HFF-Myc (cell line): ENCODE results near the gene AICDA.
"Not testable (repeated sequence)": the region's sequence is repeated elsewhere in the genome, so short reads cannot be mapped to it uniquely, and the experiment has no call there.

Experiments used
- DNase-seq: peaks from one replicate; pipeline ENCODE4 v3.0.0-alpha.2; 2011; ENCODE audit warnings: low read depth; ENCODE audit errors: extremely low read depth
- H3K4me3 ChIP-seq: replicated peaks from 2 replicates; pipeline ENCODE4 v1.5.1; 2011; ENCODE audit warnings: low read depth, mild to moderate bottlenecking, control low read depth, low read length
- TF ChIP-seq, protein P1 (sequence below): IDR thresholded peaks from 2 replicates; pipeline ENCODE4 v1.5.1; 2012; ENCODE audit warnings: mild to moderate bottlenecking, low read depth, low read length, control low read depth; ENCODE audit errors: missing control alignments

Gene AICDA

DNA sequence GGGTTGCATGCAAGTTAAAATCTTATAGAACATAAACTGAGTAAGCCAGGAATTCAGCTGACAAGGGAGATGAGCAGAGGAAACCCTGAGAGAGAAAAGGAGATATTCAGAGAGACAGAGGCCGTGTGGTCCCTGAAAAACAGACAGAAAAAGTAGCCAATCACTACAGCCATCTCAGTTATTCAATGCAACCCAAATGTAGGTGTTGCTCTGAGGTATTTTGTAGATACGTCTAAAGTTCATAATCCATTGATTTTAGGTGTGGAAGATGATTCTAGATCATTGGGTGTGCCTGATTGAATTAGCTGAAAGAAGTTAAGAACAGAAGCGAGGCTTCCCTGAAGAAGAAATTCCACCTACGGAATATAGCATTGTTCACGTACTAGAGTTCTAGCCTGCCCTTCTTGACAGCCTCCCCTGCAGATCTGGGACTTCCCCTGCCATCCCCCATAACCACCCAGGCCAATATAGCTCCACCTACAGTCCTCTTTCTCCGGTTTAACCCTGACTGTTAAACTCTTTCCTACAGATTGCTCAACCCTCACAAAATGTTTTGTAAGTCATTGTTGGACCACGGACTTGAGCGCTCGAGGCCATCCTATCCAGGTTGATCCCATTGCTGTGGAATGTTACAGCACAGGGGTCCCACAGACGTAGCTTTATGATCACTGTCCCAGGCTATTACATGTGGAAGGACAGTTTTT lies 21.7 kb downstream of the AICDA start:
- no peak overlapping the region for H3K4me3 ChIP-seq
- no peak for DNase-seq
- TF ChIP-seq, protein P1, sequence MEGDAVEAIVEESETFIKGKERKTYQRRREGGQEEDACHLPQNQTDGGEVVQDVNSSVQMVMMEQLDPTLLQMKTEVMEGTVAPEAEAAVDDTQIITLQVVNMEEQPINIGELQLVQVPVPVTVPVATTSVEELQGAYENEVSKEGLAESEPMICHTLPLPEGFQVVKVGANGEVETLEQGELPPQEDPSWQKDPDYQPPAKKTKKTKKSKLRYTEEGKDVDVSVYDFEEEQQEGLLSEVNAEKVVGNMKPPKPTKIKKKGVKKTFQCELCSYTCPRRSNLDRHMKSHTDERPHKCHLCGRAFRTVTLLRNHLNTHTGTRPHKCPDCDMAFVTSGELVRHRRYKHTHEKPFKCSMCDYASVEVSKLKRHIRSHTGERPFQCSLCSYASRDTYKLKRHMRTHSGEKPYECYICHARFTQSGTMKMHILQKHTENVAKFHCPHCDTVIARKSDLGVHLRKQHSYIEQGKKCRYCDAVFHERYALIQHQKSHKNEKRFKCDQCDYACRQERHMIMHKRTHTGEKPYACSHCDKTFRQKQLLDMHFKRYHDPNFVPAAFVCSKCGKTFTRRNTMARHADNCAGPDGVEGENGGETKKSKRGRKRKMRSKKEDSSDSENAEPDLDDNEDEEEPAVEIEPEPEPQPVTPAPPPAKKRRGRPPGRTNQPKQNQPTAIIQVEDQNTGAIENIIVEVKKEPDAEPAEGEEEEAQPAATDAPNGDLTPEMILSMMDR, result no peak

DNA sequence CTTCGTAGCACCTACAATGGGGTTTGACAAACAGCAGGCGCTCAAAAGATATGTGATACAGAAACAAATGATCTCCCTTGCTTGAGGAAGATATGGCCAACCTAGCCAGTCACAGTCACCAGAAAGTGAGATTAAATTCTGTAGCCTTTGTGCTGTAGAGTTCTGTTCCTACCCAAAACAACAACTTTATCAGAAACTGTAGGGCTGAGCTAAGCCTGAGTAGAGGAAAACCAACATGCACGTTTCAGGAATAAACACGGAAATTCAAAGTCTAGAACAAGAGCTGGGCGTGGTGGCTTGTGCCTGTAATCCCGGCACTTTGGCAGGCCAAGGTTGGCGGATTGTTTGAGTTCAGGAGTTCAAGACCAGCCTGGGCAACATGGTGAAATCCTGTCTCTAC lies 23.0 kb downstream of the AICDA start:
- TF ChIP-seq, protein P1, result no peak
- H3K4me3 ChIP-seq, result no peak overlapping the region
- DNase-seq, result no peak

DNA sequence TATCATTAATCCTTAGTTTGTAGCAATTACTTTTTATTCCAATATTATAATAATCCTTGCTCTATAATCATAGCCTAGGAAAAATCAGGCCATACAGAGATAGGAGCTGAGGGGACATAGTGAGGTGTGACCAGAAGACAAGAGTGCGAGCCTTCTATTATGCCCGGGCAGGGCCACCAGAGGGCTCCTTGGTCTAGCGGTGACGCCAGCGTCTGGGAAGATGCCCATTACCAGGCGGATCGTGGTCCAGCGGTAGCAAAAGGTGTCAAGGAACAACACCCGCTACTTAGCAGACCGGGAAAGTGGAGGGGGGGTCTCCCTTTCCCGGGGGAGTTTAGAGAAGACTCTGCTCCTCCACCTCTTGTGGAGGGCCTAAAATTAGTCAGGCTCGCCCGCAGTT lies 28.2 kb downstream of the AICDA start:
- DNase-seq, H3K4me3 ChIP-seq: not testable (repeated sequence)

DNA sequence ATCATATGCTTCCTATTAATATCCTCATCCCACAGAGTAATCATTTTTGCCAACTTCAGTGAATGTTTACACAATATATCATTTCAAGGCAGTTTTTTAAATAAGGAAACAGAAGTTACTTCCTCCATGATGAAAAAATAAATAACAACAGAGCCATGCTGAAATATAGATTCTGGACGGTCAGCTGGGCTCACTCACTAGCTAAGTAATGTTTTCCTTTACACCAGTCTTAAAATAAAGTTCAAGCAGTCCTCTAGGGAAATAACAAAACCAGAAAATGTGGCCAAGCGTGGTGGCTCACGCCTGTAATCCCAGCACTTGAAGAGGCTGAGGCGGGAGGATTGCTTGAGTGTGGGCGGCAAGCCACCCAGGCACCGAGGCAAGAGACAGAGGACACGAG lies 28.7 kb downstream of the AICDA start:
- no peak overlapping the region for H3K4me3 ChIP-seq
- no peak for DNase-seq
- TF ChIP-seq, protein P1, result no peak

DNA sequence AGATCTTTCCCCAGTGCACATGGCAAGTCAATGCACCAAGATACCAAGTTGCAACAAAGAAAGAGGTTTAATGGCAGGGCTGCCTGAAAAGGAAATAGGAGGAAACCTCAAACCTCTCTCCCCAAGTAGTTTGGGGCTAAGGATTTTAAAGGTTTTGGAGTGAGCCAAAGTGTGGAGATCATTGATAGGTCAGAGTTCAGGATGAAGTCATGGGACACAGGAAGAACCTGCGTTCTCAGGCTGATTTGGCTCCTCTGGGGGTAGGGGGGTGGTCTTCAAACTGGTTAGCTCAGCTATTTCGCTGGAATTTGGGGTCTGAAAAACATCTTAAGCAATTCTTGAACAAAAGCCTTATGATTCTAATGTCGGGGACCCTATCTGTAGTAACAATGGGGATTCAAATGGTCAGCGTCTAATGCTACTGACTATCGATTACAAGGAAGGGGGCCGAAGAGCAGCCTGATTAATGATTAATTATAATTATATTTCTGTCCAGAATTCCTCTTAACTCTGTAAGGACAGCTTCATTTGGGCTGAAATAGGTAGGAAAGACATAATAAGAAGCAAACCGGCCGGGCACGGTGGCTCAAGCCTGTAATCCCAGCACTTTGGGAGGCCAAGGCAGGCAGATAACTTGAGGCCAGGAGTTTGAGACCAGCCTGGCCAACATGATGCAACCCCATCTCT lies 31.4 kb downstream of the AICDA start:
- no peak overlapping the region for H3K4me3 ChIP-seq
- DNase-seq, result no peak
- TF ChIP-seq, protein P1, result no peak

DNA sequence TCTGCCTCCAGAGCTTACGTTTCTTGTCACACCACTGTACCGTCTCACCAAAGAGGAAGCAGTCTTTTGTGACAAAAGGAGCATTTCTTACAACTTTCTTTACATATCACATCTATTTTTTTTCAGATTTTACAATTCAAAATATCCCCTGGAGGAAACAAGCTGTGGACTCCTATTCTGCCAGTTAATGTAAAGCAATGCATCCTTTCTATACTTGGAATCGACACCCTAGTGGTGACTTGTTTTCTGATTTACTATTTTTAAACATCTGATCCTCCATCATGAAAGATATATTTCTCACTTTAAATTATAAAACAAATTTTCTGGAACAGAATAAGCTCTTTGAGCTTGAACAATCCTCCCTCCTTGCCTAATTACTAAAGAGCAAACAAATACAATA lies 34.8 kb downstream of the AICDA start:
- H3K4me3 ChIP-seq, result no peak overlapping the region
- no peak for DNase-seq
- TF ChIP-seq, protein P1, result no peak

DNA sequence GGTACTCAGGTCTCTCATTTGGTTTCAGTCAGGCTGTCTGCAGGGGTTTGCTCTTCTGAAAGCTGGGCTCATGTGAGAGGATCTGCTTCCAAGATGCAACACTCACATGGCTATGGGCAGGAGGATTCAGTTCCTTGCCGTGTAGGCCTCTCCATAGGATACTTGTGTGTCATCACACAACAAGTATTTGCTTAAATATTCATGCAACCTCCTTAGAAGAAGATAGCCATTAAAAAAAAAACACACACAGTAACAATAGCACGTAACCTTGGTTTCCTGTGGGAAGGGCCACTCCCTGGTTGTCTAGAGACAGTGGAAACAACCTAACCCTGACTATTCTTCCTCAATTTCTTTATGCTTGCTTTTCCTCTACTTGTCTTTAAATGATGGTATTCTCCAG lies 40.2 kb downstream of the AICDA start:
- no peak for DNase-seq
- TF ChIP-seq, protein P1, result no peak
- no peak overlapping the region for H3K4me3 ChIP-seq
